DND-41 (cell line): ENCODE measurements around the gene PTBP3.
"Not testable (repeated sequence)": the region's sequence is repeated elsewhere in the genome, so short reads cannot be mapped to it uniquely, and the experiment has no call there.

Source experiments
- ATAC-seq: fragments of 200-7000 bp; cut with Tn5 transposase; 3 replicates; pipeline ENCODE4 v1.9.1; 2021; ENCODE audit warnings: low read depth; ENCODE audit not compliant: insufficient read depth
- DNase-seq: peaks from one replicate; pipeline ENCODE4 v3.0.0-alpha.2; 2020
- H2AFZ ChIP-seq: 2 replicates; pipeline ENCODE4 v1.6.0; 2012; ENCODE audit warnings: low read depth, low read length
- H3K27ac ChIP-seq: 2 replicates; pipeline ENCODE4 v1.5.1; 2012; ENCODE audit warnings: low read length, inconsistent platforms
- H3K27me3 ChIP-seq: fragments of 200-600 bp; sonication (generic); 2 replicates; pipeline ENCODE4 v1.6.0; 2012; ENCODE audit warnings: low read length, mild to moderate bottlenecking, inconsistent platforms; ENCODE audit not compliant: insufficient read depth, poor library complexity
- H3K36me3 ChIP-seq: 2 replicates; pipeline ENCODE4 v1.5.1; 2012; ENCODE audit warnings: low read length, inconsistent platforms; ENCODE audit not compliant: insufficient read depth
- H3K4me1 ChIP-seq: 2 replicates; pipeline ENCODE4 v1.5.1; 2012; ENCODE audit warnings: mild to moderate bottlenecking, low read length; ENCODE audit not compliant: insufficient read depth
- H3K4me2 ChIP-seq: 2 replicates; pipeline ENCODE4 v1.6.0; 2012; ENCODE audit warnings: mild to moderate bottlenecking, moderate library complexity, low read length, inconsistent platforms; ENCODE audit not compliant: insufficient read depth
- H3K4me3 ChIP-seq, 2 experiments: fragments of 200-600 bp in 1 of 2; shearing (Covaris generic) in 1 of 2; 2 replicates each; pipeline ENCODE4 v1.5.1; 2012 to 2016; ENCODE audit warnings: inconsistent platforms in 2 of 2, low read length in 2 of 2, mild to moderate bottlenecking in 2 of 2, low read depth in 1 of 2, moderate library complexity in 1 of 2
- H3K79me2 ChIP-seq: 2 replicates; pipeline ENCODE4 v1.6.0; 2012; ENCODE audit warnings: low read length, inconsistent platforms; ENCODE audit not compliant: insufficient read depth
- H3K9ac ChIP-seq: 2 replicates; pipeline ENCODE4 v1.6.0; 2012; ENCODE audit warnings: low read depth, mild to moderate bottlenecking, inconsistent platforms, low read length, moderate library complexity
- H3K9me3 ChIP-seq: 2 replicates; pipeline ENCODE4 v1.5.1; 2012; ENCODE audit warnings: low read length, moderate library complexity, mild to moderate bottlenecking, inconsistent platforms; ENCODE audit not compliant: insufficient read depth, severe bottlenecking
- H4K20me1 ChIP-seq: 2 replicates; pipeline ENCODE4 v1.6.0; 2012; ENCODE audit warnings: low read length; ENCODE audit not compliant: insufficient read depth
- EZH2 ChIP-seq: IDR thresholded peaks from 3 replicates; pipeline ENCODE4 v1.6.1; 2012; ENCODE audit warnings: borderline replicate concordance, low read depth, mild to moderate bottlenecking, moderate library complexity, low read length, inconsistent platforms; ENCODE audit not compliant: severe bottlenecking
- TF ChIP-seq, protein P1 (sequence below): IDR thresholded peaks from 2 replicates; pipeline ENCODE4 v1.5.1; 2012; ENCODE audit warnings: borderline replicate concordance, low read length, moderate library complexity, mild to moderate bottlenecking; ENCODE audit not compliant: poor library complexity, severe bottlenecking; ENCODE audit errors: extremely low read depth

PTBP3 gene

DNA sequence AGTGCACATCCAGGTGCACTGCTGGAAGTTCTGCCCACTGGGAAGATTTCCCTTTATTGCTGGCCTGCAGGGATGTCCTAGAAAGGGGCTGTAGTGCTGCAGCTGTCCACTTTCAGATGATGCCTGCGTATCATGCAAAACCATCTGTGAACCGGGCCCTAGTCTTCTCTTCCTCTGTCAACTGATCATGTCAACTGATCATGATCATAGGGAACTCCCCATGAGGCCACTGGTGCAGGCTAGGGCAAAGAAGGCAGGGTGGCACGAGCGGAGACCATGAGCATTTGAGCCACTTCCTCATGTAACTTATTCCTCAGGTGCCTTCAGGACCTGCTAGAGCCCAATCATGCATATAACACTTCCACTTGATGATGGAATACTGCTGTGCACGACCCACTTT is 41.9 kb upstream of the PTBP3 start:
- Histone ChIP-seq H3K4me3 (no peak overlapping the region), H3K27me3 (no peaks in the 10 kb centered on the region), H3K9ac (no peak overlapping the region), H3K9me3 (no peaks in the 10 kb centered on the region), H3K36me3 (peaks cover 3% of the 10 kb centered on the region; the same call in 1 of the 2 replicates), H4K20me1 (no peaks in the 10 kb centered on the region), H3K79me2 (peaks cover 14% of the 10 kb centered on the region), H3K4me1 (peaks cover 24% of the 10 kb centered on the region), H2AFZ (no peak overlapping the region), H3K27ac (no peak overlapping the region), H3K4me2 (no peak overlapping the region)
- DNase-seq (no peak), ATAC-seq (no peak)
- TF ChIP-seq, protein P1, sequence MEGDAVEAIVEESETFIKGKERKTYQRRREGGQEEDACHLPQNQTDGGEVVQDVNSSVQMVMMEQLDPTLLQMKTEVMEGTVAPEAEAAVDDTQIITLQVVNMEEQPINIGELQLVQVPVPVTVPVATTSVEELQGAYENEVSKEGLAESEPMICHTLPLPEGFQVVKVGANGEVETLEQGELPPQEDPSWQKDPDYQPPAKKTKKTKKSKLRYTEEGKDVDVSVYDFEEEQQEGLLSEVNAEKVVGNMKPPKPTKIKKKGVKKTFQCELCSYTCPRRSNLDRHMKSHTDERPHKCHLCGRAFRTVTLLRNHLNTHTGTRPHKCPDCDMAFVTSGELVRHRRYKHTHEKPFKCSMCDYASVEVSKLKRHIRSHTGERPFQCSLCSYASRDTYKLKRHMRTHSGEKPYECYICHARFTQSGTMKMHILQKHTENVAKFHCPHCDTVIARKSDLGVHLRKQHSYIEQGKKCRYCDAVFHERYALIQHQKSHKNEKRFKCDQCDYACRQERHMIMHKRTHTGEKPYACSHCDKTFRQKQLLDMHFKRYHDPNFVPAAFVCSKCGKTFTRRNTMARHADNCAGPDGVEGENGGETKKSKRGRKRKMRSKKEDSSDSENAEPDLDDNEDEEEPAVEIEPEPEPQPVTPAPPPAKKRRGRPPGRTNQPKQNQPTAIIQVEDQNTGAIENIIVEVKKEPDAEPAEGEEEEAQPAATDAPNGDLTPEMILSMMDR: no peak

DNA sequence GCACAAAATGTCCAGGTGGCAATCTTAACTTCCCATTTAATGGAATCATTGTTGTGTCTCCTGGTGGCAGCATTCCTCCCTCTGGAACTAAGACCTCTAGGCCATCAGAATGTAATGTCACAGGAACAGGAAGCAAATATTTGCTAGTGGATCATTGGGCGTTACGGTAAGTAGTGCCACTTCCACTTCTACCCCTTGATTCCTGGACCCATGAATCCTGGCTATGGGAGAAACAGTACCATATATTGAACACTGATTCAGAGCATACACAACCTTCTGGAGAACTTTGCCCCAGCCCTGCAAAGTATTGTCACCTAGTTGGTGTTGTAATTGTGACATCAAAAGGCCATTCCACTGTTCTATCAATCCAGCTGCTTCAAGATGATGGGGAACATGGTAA is 40.8 kb upstream of the PTBP3 start:
- DNase-seq, H3K4me3 ChIP-seq, H3K4me2 ChIP-seq, H3K27me3 ChIP-seq, ATAC-seq, H2AFZ ChIP-seq, H3K36me3 ChIP-seq, H3K79me2 ChIP-seq, H3K27ac ChIP-seq, H3K9me3 ChIP-seq, H4K20me1 ChIP-seq, H3K9ac ChIP-seq: not testable (repeated sequence)
- H3K4me1 ChIP-seq: peaks cover 24% of the 10 kb centered on the region

DNA sequence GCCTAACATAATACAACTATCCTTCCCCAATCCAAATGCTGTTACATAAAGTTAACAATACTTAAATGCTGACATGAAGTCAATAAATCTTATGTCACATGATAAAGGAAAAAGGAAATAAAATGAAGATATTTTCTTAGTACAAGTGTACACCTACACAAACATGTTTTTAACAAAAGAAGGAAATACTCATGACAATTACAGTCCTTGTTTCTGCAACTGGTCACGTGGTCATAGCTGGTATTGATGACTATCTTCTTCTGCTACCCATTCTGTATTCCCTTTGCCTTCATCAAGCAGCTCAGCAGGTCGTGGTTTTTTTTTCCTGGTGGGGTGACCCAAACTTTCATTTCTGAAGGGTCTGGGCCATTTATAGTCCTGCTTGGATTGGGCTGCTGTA is 40.2 kb upstream of the PTBP3 start:
- H3K79me2 ChIP-seq, ATAC-seq, H3K27me3 ChIP-seq, H3K36me3 ChIP-seq, H3K9ac ChIP-seq, H4K20me1 ChIP-seq, H3K4me2 ChIP-seq, H3K27ac ChIP-seq, H2AFZ ChIP-seq, DNase-seq, H3K9me3 ChIP-seq, H3K4me3 ChIP-seq: not testable (repeated sequence)
- peaks cover 23% of the 10 kb centered on the region for H3K4me1 ChIP-seq

DNA sequence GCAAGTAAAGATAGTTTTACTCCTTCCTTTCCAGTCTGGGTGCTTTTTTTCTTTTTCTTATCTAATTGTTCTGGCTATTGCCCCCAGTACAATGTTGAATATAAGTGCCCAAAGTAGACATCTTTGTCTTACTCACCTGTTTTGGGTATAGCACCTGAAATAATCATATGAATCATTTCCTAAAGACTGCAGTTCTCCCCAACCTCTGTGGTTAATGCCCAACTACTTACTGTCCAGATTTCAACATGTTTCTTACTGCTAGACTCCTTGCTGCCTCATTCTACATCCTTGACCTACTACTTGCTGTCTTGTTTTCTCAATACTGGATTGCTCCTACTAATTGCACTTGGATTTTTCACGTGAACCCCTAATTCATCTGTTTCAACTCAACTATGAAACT is 37.6 kb upstream of the PTBP3 start:
- H3K4me2 ChIP-seq: no peak overlapping the region
- no peak overlapping the region for H3K4me3 ChIP-seq
- H3K79me2 ChIP-seq: no peaks in the 10 kb centered on the region
- no peaks in the 10 kb centered on the region for H4K20me1 ChIP-seq
- no peak for DNase-seq
- H3K9ac ChIP-seq: no peak overlapping the region
- no peaks in the 10 kb centered on the region for H3K27me3 ChIP-seq
- H3K9me3 ChIP-seq: peaks cover 4% of the 10 kb centered on the region
- no peak for ATAC-seq
- no peak overlapping the region for H2AFZ ChIP-seq
- no peaks in the 10 kb centered on the region for H3K4me1 ChIP-seq
- H3K36me3 ChIP-seq: no peaks in the 10 kb centered on the region
- TF ChIP-seq, protein P1: no peak
- TF ChIP-seq EZH2: no peak
- no peak overlapping the region for H3K27ac ChIP-seq

DNA sequence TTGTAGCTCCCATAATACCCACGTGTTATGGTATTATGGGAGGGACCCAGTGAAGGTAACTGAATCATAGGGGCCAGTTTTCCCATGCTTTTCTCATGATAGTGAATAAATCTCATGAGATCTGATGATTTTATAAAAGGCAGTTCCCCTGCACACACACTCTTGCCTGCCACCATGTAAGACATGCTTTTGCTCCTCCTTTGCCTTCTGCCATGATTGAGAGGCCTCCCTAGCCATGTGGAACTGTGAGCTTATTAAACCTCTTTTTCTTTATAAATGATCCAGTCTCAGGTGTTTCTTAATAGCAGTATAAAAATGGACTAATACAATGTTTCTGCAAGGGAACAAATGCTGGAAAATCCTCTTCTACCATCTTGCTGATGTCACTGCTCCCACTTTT is 36.4 kb upstream of the PTBP3 start:
- H3K27ac ChIP-seq: no peak overlapping the region
- DNase-seq (no peak), ATAC-seq (no peak)
- H3K9ac ChIP-seq: no peak overlapping the region
- H3K9me3 ChIP-seq: peaks cover 4% of the 10 kb centered on the region
- no peak overlapping the region for H3K4me2 ChIP-seq
- H3K4me3 ChIP-seq: no peak overlapping the region
- TF ChIP-seq, protein P1: no peak
- TF ChIP-seq EZH2: no peak
- H4K20me1 ChIP-seq: no peaks in the 10 kb centered on the region
- H3K36me3 ChIP-seq: no peaks in the 10 kb centered on the region
- no peak overlapping the region for H2AFZ ChIP-seq
- no peaks in the 10 kb centered on the region for H3K79me2 ChIP-seq
- H3K4me1 ChIP-seq: no peaks in the 10 kb centered on the region
- H3K27me3 ChIP-seq: no peaks in the 10 kb centered on the region
